ENCODE results near the gene THNSL1.

THNSL1 gene

DNA sequence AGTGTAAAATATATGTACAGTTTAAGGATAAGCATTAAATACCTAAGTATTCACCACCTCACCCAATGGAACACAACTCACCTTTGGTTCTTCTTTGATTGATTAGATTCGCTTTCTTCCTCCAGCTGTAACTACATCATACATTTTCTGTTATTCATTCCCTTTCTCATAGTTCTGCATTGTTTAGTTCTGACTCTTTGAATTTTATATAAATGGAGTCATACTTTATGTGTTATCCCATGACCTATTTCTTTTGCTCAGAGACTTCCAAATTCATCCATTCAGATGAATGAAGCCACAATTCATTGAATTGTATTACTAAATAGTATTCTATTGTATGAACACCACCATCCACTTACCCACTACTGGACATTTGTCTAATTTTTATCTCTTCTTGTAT lies 12.3 kb downstream of the THNSL1 start:
- H3K27ac ChIP-seq: no peak overlapping the region
- TF ChIP-seq, protein P1, sequence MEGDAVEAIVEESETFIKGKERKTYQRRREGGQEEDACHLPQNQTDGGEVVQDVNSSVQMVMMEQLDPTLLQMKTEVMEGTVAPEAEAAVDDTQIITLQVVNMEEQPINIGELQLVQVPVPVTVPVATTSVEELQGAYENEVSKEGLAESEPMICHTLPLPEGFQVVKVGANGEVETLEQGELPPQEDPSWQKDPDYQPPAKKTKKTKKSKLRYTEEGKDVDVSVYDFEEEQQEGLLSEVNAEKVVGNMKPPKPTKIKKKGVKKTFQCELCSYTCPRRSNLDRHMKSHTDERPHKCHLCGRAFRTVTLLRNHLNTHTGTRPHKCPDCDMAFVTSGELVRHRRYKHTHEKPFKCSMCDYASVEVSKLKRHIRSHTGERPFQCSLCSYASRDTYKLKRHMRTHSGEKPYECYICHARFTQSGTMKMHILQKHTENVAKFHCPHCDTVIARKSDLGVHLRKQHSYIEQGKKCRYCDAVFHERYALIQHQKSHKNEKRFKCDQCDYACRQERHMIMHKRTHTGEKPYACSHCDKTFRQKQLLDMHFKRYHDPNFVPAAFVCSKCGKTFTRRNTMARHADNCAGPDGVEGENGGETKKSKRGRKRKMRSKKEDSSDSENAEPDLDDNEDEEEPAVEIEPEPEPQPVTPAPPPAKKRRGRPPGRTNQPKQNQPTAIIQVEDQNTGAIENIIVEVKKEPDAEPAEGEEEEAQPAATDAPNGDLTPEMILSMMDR (conservative IDR thresholded peaks at IDR 0.05): no peak

DNA sequence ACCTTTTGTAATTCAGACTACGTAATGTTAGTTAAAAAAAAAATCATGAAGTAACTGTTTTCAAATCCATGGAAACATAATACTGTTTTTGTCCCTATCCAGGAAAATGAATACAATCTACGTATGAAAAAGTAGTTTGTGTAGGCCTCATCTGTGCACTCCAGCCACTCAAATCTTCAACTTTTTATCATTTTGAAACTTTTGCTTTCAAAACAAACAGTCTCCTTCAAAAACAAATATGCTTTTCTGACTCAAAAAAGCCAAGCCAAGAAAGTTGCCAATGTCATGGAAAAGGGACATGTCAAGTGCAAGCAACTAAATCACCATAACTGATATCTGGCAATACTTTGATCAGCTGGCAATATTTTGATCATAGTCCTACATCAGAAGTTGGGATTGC lies 13.1 kb downstream of the THNSL1 start:
- TF ChIP-seq, protein P1 (conservative IDR thresholded peaks at IDR 0.05): no peak
- no peak overlapping the region for H3K27ac ChIP-seq

DNA sequence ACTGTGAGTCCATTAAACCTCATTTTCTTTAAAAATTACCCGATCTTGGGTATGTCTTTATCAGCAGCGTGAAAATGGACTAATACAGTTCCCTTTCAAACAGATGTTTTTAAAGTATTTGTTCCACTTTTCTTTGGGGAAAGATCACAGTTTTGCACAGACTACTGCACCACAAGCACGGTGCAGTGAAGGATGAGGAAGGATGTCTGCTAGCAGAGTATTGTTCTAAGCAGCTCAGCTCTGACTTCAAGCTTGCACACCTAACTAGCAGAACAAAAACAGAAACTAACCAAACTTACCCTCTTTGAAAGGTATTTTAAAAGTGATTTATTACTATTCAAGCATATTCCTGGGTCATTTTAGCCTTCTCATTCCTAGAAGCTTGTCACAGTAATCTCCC lies 20.0 kb downstream of the THNSL1 start:
- TF ChIP-seq, protein P1 (conservative IDR thresholded peaks at IDR 0.05): no peak
- no peak overlapping the region for H3K27ac ChIP-seq

DNA sequence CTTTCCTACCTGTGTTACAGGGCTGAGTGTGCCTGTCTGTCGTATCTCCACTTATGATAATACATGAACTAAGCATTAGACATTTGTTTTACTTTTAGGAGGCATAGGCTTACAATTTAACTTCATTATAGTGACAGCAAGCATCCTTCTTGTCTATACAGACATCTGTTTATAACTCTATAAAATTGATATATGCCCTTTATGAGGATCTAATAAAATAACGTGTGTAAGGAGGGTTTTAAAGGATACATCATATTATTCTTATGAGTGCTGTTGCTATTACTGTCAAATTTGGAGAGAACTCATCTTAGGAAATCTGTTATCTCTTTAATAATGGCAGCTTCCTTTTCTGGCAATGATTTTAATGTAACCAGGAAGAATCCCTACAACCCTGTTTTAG lies 21.9 kb downstream of the THNSL1 start:
- H3K27ac ChIP-seq: no peak overlapping the region
- TF ChIP-seq, protein P1 (conservative IDR thresholded peaks at IDR 0.05): no peak

DNA sequence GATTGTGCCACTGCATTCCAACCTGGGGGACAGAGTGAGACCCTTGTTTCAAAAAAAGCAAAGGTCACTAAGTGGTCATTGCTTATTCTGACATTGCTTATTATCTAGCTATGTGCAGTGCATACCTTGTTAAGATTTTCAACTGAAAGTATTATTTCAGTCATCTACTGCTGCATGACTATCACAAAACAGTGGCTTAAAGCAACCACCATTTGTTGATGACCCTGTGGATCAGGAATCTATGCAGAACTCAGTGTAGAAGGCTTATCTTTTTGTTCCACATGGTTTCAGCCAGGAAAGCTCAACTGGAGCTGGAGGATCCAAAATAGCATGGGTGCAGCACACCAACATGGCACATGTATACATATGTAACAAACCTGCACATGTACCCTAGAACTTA lies 23.1 kb downstream of the THNSL1 start:
- H3K27ac ChIP-seq: no peak overlapping the region
- TF ChIP-seq, protein P1 (conservative IDR thresholded peaks at IDR 0.05): no peak

DNA sequence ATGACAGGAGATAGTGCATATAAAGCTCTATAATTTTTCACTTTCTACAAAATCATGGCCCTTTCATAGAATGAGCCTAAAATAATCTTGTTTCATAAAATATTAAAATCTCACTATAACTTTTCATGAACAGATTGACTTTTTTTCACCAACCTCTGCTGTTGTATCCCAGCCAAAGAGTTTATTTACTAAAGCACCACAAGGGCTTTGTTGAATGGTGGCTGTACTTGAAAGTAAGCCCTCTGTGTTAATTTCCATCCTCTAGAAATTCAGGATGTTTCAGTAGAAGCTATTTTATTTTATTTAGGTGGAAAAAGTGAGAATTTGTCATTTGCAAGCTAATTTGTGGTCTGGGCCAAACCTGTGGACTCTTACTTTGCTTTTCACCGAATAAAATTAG lies 30.2 kb downstream of the THNSL1 start:
- TF ChIP-seq, protein P1 (conservative IDR thresholded peaks at IDR 0.05): no peak
- no peak overlapping the region for H3K27ac ChIP-seq

DNA sequence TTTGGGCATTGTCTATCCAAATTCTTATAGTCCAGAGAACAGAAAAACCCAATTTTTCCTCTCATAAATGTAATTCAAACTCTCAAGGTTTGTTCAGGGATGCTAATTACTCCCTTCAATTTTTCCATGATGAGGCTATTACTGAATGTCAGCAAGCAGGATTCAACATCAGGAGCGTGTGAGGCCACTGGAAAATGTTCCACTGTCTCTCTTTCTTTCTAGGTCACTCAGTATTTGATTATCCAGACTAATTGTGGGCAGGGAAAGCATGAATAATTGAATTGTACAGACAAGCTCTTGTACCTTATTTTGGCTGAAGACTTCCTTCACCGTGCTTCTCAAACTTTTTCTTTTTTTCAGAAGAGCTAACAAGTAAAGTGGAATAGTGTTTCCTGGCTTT lies 30.7 kb downstream of the THNSL1 start:
- no peak overlapping the region for H3K27ac ChIP-seq
- TF ChIP-seq, protein P1 (conservative IDR thresholded peaks at IDR 0.05): no peak
